NCI-H2171 (cell line): Measurements from ENCODE around the gene AGAP1.
"Not testable (repeated sequence)": the region's sequence is repeated elsewhere in the genome, so short reads cannot be mapped to it uniquely, and the experiment has no call there.

Experiments used
- DNase-seq: peaks from one replicate; lab custom pipeline; 2025; lab: John Stamatoyannopoulos, UW

AGAP1 gene

DNA sequence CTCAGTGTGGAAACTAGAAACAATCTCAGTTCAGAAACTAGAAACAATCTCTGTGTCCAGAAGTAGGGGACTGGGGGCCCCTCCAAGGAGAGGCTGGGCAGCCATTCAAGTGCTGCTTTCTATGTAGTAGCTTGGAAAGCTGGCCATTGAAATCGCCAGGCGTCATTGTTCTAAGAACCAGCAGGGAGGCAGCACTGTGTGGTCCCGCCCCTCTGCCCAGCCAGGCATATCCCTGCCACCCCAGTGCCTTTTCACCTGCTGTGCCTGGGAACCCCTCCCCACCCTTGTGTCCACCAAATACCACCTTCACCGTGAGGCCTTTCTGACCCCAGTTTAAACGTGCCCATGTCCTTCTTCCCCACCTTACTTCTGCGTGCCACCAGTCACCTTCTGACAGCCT lies 452.7 kb downstream of the AGAP1 start:
- DNase-seq, result no peak

GRCh38 chr2:235947055-235947454 lies 453.2 kb downstream of the AGAP1 start:
- not testable (repeated sequence) for DNase-seq

GRCh38 chr2:235949567-235950472 lies 456.0 kb downstream of the AGAP1 start:
- DNase-seq, result no peak

DNA sequence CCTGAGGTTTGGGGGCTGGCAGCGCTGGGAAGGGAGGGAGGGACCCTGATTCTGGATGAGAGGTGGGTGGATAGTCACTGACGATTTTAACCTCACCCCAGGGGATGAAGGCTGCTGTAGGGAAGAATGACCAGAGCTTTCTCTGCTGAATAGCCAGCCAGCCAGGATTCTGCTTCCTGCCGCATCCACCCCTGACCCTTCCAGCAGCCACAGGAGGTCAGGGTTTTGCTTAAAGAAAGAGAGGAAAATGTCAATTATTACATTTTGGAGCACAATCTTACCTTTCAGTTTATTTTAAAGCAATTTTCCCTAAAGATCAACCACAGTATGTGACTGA lies 456.6 kb downstream of the AGAP1 start:
- DNase-seq, result no peak

- DNase-seq, result no peak
Measured at GRCh38 chr2:235951493-235951892, 457.6 kb downstream of the AGAP1 start.

GRCh38 chr2:235951982-235952381 lies 458.1 kb downstream of the AGAP1 start:
- no peak for DNase-seq

DNA sequence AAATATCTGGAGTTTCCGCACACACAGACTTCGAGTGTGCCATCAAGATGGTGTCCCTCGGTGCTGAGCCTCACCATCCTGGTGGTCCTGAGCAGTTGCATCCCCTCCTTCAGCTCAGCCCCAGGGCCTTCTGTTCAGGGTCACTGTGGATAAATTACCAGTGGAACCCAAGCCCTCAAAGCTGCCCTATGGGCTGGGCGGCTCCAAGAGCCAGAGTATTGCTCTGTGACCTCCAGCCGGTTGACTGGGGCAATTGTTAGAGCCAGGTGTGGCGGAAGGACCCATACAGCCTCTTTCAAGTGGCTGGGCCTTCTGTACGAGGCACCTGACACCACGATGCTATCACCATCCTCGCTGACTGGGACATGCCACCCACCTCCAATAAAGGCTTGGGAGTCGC lies 458.9 kb downstream of the AGAP1 start:
- DNase-seq, result no peak

DNA sequence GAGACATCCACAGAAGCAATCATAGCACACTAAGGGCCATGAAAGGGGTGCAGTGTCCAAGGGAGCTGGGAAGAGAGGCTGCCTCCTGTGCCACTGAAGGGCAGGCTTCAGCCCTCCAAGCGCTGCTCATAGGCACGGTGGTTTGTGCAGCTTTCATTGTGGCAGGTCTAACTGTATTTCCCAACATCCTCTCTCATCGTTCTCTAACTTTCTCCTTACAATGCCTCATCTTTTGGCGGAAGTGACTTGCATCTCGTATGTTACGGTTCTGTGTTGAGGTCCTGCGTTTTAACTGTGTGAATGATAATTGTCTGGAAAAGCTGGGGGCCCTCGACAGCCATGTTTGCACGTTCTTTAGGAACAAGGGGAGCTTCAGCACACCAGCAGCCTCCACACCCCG lies 460.4 kb downstream of the AGAP1 start:
- DNase-seq, result no peak

DNA sequence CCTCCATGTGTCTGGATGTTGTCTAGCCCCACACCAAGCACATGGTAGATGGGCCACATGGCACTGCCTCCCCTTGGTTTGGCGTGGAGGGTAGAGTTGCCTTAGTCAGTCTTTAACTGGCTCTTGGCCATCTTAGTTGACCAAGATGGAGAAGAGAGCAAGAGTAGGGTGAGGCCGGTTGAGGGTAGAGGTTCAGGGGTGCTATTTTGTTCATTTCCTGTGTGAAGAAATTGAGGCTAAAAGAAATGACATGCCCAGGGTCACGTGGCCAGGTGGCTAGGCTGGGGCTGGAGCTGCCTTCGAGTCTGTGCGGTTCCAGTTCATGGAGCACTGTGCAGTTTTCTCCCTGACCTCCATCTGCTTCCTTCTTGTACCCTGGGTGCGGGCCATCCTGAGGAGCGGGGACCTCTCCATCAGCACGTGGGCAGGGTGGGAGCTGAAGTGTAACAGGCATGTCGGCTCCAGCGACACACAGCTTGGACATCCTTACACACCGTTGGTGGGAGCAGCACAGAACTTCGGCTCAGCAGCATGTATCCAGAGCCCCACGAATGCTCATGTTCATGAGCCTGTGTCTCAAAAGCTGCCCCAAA lies 461.1 kb downstream of the AGAP1 start:
- DNase-seq, result no peak

DNA sequence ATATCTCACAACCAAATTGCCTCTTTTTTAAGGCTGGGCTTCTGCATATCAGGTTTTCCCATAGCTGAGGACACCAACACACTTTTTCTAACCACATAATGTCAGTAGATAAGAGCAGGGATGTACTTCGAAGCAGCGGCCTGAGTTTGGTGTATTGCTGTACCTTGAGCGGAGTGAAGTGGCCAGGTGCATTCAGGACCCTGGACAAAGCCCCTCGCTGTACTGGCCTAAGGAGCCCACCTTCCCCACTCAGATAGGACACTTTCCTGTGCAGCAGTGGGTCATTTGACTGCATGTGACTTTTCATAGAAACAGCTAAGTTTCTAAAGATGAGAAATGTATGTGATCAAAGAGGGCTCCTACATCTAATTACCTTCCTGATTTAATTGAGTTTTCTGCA lies 461.8 kb downstream of the AGAP1 start:
- DNase-seq, result no peak

GRCh38 chr2:235956281-235956970 lies 462.6 kb downstream of the AGAP1 start:
- DNase-seq, result no peak

- DNase-seq, result no peak
Measured at GRCh38 chr2:235957251-235957650, 463.4 kb downstream of the AGAP1 start.

DNA sequence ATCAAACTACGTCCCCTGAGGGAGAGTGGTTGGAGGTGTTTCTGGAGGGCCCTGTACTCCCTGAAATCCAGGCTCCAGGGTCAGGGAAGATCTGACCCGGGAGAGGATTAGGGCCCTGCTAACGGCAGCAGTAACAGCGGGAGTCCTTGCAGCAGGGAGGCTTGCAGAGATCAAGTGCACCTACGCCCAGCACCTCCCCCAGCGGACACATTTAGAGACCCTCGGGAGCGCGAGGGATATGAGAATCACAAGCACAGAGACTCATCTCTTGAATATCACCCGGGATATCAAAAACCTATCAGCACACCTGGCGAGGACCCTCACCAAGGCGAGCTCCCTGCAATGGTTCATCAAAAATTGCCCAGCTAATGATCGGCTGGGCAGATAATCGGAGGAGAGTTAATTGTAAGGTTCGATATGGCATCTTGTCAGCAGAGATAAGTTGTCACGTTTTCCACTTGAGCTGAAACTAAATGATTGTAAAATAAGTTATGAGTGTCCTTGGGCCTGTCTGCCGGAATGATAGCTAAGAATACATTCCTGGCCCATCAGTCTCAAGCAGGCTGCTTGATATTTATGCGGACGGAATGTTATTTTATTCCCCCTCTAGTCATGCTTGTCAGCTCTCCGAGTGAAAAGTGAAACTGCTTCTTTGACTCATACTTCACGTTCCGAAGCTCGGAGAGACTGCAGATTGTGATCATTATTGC lies 464.5 kb downstream of the AGAP1 start:
- no peak for DNase-seq

- DNase-seq, result no peak
Measured at GRCh38 chr2:235958931-235959410, 465.1 kb downstream of the AGAP1 start.

GRCh38 chr2:235960011-235960715 lies 466.3 kb downstream of the AGAP1 start:
- DNase-seq, result no peak

DNA sequence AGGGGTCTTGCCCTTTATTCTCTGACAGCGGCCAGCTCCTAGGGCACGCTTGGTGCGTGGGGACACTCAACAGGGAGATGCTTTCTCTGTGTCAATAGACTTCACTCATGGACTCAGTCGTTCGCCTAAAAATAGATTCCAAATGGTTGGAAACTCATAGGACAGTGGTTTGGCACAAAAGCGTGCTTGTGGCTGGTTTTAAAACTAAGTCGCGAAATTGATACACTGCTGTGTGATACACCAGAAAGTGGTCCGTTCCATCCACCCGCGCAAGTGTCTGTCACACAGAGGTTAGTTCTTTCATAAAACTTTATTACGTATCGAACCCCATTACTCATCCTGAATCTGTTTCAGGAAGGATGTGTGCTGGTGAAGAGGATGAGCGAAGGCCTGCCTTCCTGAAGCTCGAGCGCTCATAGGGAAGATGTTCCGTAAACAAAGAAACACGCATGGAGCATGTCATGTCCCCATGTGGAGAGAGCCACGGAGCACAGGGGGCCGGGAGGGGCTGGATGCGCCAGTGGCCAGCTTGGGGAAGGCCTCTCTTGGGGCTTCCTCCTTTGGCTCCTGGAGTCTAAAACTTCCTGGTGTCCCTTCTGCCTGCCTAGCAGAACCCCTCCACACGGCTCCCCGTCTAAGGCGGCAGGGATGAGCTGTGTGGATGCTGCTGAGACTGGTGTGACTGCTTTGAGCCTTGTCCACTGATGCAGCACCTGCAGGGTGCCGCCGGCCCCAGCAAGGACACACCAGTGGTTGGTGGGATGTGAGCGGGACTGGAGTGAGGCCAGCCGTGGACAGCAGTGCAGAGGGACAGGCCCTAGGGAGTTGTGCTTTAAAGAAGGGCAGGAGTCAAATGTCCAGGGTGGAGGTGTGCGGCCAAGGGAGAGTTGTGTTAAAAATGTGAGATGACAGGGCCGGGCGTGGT lies 467.1 kb downstream of the AGAP1 start:
- no peak for DNase-seq

DNA sequence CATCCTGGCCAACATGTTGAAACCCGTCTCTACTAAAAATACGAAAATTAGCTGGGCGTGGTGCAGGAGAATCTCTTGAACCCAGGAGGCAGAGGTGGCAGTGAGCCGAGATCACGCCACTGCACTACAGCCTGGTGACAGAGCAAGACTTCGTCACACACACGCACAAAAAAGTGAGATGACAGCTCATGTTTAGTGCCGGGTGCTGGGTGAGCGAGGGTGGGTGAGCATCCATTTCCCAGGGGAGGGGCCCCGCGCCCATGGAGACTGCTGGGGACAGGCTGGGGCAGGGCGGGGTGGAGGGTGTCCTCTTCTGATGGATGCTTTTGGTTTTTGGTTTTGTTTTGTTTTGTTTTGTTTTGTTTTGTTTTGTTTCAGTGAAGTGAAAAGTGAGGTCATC lies 467.9 kb downstream of the AGAP1 start:
- no peak for DNase-seq

GRCh38 chr2:235963853-235964577 lies 470.2 kb downstream of the AGAP1 start:
- DNase-seq, result no peak

GRCh38 chr2:235964787-235965390 lies 471.0 kb downstream of the AGAP1 start:
- no peak for DNase-seq
